Breast epithelium (tissue), 4 donors: ENCODE results near the gene ZFYVE9. TPM values are rescaled to one million over a fixed set of nuclear protein-coding genes. Genes with fewer than 3 reads are reported as not detected.

ENCODE experiments used
- DNase-seq, 2 donors: peaks; one replicate each; pipeline ENCODE4 v3.0.0-alpha.2; 2019; ENCODE audit warnings: low spot score in 2 of 2
- H3K27ac ChIP-seq, 2 donors: fragments of 200-600 bp; sonication (generic) in 1 of 2; one replicate each; pipeline ENCODE4 v1.5.1; 2016 to 2019; ENCODE audit warnings: mild to moderate bottlenecking in 1 of 2
- H3K27me3 ChIP-seq, 2 donors: fragments of 200-600 bp; sonication (generic) in 1 of 2; one replicate each; pipeline versions ENCODE4 v1.5.1 to v1.6.0; 2017 to 2019; ENCODE audit warnings: control low read depth in 1 of 2, mild to moderate bottlenecking in 1 of 2
- H3K36me3 ChIP-seq: fragments of 200-600 bp; one replicate; pipeline ENCODE4 v1.5.1; 2019
- H3K4me1 ChIP-seq, 2 donors: fragments of 200-600 bp; sonication (generic); one replicate each; pipeline ENCODE4 v1.5.1; 2016 to 2019; ENCODE audit warnings: control low read depth in 1 of 2
- H3K4me3 ChIP-seq, 3 donors: fragments of 200-600 bp; sonication (generic); 1 replicate in 2 of 3; 2 replicates in 1 of 3; pipeline ENCODE4 v1.5.1; 2016 to 2019; ENCODE audit warnings: mild to moderate bottlenecking in 3 of 3, moderate library complexity in 2 of 3
- H3K9me3 ChIP-seq, 2 donors: fragments of 200-600 bp; sonication (generic) in 1 of 2; one replicate each; pipeline ENCODE4 v1.5.1; 2016 to 2019; ENCODE audit warnings: control low read depth in 1 of 2
- CTCF ChIP-seq, 3 donors: fragments of 450-650 bp; IDR thresholded peaks; one replicate each; pipeline ENCODE4 v1.5.1; 2016 to 2017; ENCODE audit warnings: antibody characterized with exemption in 3 of 3, mild to moderate bottlenecking in 3 of 3, moderate library complexity in 3 of 3
- POLR2A ChIP-seq: fragments of 450-650 bp; IDR thresholded peaks from one replicate; pipeline ENCODE4 v1.6.1; 2016; ENCODE audit warnings: antibody characterized with exemption, mild to moderate bottlenecking, moderate library complexity
- POLR2AphosphoS5 ChIP-seq, 3 donors: sonication (generic); formaldehyde crosslinking; IDR thresholded peaks; one replicate each; pipeline ENCODE4 v1.6.1; 2017; ENCODE audit warnings: antibody characterized with exemption in 3 of 3
- intact Hi-C: fragments of 100-400 bp; cut with DNase I; formaldehyde crosslinking; loops from one replicate; pipeline ENCODE4 v1.15.1; 2023; ENCODE audit warnings: low total_unique reads
- total RNA-seq, 3 donors: library from RNA; depleted of rRNA; stranded (reverse); fragments of >200 nt; gene quantifications; one replicate each; pipeline ENCODE4 v1.1.0, GENCODE V29; 2016

ZFYVE9 gene
- total RNA-seq, 3 donors from 2014 or later = 31.1 to 44.3 (median 32.8) TPM

DNA sequence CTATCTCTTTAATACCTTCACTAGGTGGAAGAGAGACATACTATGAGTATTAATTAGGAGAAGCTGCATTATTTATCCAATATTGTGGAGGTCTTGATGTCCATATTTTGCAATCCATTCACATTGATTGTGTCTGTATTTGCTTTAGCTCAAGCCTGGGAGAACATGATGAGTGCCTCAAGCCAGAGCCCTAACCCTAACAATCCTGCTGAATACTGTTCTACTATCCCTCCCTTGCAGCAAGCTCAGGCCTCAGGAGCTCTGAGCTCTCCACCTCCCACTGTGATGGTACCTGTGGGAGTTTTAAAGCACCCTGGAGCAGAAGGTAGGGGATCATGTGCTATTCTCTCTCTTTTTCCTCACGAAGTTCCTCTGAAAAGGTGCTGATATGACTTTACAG lies 124.6 kb downstream of the ZFYVE9 start:
- Histone ChIP-seq H3K4me1 (no peaks in the 10 kb centered on the region), H3K27ac (no peak overlapping the region), H3K4me3 (no peak overlapping the region), H3K9me3 (no peaks in the 10 kb centered on the region), H3K36me3 (no peaks in the 10 kb centered on the region), H3K27me3 (no peaks in the 10 kb centered on the region)
- intact Hi-C loops = no loop called here
- TF ChIP-seq POLR2AphosphoS5 (IDR thresholded peaks at IDR 0.05) (no peak), POLR2A (no peak), CTCF (IDR thresholded peaks at IDR 0.05) (no peak)
- no peak for DNase-seq

- intact Hi-C loops = no loop called here
- no peak for TF ChIP-seq CTCF (IDR thresholded peaks at IDR 0.05)
- TF ChIP-seq POLR2A = no peak
- TF ChIP-seq POLR2AphosphoS5 (IDR thresholded peaks at IDR 0.05) = no peak
- H3K4me3 ChIP-seq = no peak overlapping the region
These were observed 126.5 kb downstream of the ZFYVE9 start for GRCh38 chr1:52268372-52268771.

GRCh38 chr1:52281518-52281917 lies 139.6 kb downstream of the ZFYVE9 start:
- Histone ChIP-seq H3K27me3 (no peaks in the 10 kb centered on the region), H3K36me3 (no peaks in the 10 kb centered on the region), H3K4me3 (no peak overlapping the region), H3K9me3 (no peaks in the 10 kb centered on the region), H3K27ac (no peak overlapping the region), H3K4me1 (no peaks in the 10 kb centered on the region)
- intact Hi-C loops = no loop called here
- no peak for TF ChIP-seq POLR2A
- TF ChIP-seq POLR2AphosphoS5 (IDR thresholded peaks at IDR 0.05) = no peak
- TF ChIP-seq CTCF (IDR thresholded peaks at IDR 0.05) = no peak
- no peak for DNase-seq

More at GRCh38 chr1:52268372-52268771, 126.5 kb downstream of the ZFYVE9 start:
- H3K36me3 ChIP-seq = no peaks in the 10 kb centered on the region
- H3K4me1 ChIP-seq = no peaks in the 10 kb centered on the region
- no peak for DNase-seq
- no peaks in the 10 kb centered on the region for H3K9me3 ChIP-seq
- H3K27ac ChIP-seq = no peak overlapping the region
- H3K27me3 ChIP-seq = no peaks in the 10 kb centered on the region

DNA sequence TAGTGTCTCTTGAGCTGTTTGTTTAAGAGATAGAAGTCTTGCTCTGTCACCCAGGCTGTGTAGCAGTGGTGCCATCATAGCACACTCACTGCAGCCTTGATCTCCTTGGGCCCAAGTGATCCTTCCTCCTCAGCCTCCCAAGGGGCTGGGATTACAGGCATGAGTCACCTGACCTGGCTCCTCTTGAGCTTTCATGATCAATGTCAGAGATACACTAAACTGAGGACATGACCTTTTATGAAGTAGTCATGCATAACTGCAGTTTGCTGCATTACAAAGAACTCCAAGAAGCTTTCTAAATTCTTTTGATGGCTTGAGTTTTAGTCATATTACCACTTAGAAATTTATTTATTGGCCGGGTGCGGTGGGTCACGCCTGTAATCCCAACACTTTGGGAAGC lies 146.4 kb downstream of the ZFYVE9 start:
- Histone ChIP-seq H3K9me3 (no peaks in the 10 kb centered on the region), H3K36me3 (no peaks in the 10 kb centered on the region), H3K4me3 (no peak overlapping the region), H3K27me3 (no peaks in the 10 kb centered on the region), H3K4me1 (no peaks in the 10 kb centered on the region), H3K27ac (no peak overlapping the region)
- TF ChIP-seq POLR2AphosphoS5 (IDR thresholded peaks at IDR 0.05) (no peak), CTCF (IDR thresholded peaks at IDR 0.05) (no peak), POLR2A (no peak)
- intact Hi-C loops = no loop called here
- no peak for DNase-seq

DNA sequence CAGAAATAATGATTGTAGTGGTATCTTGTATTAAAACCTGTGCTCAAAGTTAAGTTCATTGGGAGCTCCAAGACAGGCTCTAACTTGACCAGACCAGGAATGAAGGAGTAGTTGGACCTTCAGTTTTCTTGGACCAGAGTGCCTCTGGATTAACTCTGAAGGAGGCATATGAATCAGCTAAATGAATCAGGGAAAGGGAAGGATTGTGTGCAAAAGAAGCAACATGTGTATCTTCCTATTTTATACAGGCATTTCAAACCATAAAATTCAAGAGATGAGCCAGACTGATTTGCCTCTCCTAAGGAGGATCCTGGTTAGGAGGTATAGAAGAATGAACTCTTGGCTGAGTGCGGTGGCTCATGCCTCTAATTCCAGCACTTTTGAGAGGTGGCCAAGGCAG lies 152.7 kb downstream of the ZFYVE9 start:
- no peaks in the 10 kb centered on the region for H3K4me1 ChIP-seq
- intact Hi-C loops = no loop called here
- no peaks in the 10 kb centered on the region for H3K9me3 ChIP-seq
- H3K4me3 ChIP-seq = no peak overlapping the region
- no peak overlapping the region for H3K27ac ChIP-seq
- TF ChIP-seq POLR2A (no peak), CTCF (IDR thresholded peaks at IDR 0.05) (no peak), POLR2AphosphoS5 (IDR thresholded peaks at IDR 0.05) (no peak)
- no peaks in the 10 kb centered on the region for H3K36me3 ChIP-seq
- DNase-seq = no peak
- H3K27me3 ChIP-seq = no peaks in the 10 kb centered on the region
